HG03565 (cell line): ENCODE results near the gene PGAM5.

Experiments
- ATAC-seq: cut with Tn5 transposase; IDR thresholded peaks from one replicate; pipeline ENCODE4 v1.9.1; 2021; ENCODE audit warnings: mild to moderate bottlenecking, moderate library complexity; ENCODE audit not compliant: unreplicated experiment

Gene PGAM5

DNA sequence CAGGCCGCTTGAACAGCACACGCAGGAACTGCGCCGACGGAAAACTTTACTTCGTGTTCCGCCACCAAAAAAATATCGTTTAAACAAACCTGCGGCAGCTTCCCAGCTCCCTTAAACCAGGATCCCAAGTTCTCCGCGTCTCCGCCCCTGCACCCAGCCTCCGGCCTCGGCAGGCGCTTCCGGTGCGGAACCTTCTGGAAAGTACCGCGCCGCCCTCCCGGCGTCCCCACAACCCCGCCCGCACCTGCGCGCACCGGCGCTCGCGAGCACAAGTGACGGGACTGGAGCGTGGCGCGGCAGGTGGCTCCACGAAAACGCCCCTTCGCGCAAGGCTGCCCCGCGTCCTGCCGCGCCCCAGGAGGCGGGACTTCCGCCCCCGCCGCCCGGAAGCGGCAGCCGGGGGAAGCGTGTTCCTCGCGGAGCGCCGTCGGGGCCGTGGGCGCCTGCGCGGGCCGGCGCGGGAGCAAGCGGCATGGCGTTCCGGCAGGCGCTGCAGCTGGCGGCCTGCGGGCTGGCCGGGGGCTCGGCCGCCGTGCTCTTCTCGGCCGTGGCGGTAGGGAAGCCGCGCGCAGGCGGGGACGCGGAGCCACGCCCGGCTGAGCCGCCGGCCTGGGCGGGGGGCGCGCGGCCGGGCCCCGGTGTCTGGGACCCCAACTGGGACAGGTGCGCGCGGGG, at the start of gene PGAM5:
TSS of gene PGAM5 (plus strand) at position 438 of the 675 bp plus-strand sequence. CDS start at position 473, 35 bp downstream.
- peak; percentile 83 for ATAC-seq

DNA sequence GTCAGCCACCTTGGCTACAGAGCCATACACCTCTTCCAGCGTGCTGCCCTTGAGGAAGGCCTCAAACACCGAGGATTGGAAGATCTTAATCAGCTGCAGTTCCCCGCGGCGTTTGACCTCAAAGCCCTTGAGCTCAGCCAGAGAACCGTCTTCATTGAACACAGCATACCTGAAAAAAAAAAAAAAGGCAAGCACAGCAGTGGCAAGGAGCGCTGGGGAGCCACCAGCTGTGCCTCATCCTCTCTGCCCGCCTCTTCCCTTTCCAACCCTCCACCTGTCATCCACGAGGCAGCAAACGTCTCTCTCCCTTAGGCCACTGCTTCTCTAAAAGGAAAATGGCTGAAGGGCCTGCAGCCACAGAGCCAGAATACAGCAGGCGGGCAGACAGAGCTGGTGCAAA, 49.6 kb upstream of the PGAM5 start:
- no peak for ATAC-seq

DNA sequence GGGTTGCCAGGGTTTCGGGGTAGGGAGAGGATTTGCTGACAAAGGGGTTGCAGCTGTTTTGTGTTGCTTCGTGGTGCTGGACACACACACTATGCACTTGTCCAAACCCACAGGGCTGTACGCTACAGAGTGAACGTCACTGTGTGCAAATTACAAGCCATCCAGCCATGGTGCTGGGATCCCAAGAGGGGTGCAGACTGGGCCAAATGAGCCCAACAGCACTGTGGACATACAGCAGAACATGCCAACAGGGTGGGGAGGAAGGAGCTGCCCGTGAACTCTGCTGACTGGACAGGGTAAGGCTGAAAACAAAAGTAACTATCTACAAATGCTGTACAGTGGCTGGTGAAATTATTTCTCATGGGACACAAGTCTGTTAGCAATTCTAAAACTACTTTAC, 48.7 kb upstream of the PGAM5 start:
- no peak for ATAC-seq

DNA sequence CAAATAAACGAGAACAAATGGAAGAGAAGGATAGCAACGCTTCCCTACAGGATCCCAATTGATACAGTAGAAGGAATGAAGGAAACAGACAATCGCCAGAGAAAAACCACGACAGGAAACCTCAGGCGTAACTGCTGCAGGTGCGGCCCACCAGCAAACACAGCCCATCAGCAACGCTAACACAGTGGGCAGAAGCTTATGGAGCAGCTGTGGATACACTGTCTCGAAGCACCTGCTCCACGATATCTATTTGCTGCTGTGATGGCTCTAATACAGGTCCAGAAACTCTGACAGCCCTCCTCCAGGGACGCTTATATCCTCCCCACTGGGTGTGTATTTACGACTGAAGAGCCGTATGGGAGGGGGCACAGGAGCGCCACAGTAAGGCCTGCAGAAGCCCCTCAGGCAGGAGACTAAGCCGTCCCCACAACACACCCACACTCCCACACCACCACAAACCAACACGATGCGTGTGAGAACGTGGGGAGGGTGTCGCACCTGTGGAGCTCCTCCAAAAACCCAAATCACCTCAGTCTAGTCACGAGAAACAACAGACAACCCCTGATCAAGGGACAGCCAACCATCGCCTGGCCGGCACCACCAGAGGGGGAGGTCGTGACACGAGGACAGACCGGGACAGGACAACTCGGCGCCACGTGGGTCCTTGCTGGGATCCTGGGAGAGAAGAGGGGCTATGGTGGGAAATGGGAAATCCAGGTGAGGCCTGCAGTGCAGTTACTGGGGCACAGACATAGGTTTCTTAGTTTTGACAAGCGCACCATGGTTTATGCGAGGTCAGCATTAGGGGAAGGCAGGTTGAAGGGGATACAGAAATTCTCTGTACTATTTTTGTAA, 47.5 kb upstream of the PGAM5 start:
- no peak for ATAC-seq

DNA sequence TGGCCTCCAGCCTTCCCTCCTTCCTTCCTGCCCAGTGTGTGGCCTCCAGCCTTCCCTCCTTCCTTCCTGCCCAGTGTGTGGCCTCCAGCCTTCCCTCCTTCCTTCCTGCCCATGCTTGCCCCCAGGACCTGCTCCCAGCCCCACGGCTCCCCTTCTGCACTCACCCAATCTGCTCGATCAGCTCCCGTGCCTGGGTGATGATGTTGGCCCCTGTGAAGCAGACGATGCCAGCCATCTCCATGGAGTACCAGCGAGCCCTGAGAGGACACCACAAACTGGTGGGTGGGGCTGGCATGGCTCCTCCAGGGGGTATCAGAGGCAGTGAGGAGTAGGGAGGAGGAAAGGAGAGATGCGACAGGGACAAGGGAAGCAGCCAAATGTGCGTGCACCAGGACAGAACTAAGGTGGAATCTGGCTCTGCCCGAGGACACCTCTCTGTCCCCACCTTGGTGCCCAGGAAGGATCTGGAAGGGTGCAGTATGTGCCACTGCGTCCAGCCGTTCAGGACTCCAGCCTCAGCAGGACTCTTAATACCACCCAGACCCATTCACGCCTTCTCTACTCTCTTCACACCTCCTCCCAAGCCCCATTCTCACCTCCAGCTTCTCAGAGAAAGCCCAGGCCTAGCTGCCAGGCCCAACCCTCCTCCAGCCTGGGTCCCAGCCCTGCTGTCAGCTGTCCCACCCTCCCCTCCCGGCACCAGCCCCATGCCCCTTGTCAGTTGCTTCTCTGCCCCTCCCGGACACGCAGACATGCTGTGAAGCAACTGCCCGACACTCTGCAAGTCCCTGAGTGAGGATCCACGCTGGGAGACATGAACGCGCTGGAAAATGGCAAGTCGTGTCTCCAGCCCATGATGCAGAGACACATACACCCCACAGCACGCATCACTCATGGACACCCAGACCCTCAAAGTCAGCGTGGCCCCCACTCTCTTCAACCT, 46.2 kb upstream of the PGAM5 start:
- ATAC-seq: no peak

DNA sequence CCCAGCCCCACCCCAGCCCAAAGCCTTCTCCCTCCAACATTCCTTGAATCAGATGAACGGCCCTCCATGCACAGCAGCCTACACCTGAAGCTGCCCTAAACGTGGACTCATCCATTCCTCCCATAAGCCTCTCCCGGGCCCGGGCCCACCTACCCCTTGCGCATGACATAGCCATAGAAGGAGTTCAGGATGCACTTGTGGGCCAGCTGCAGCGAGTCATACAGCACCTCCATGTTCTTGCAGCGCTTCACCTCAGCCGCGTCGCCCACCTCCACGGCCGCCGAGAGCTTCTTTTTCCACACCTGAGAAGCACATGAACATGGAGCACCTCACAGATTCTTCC, 45.5 kb upstream of the PGAM5 start:
- ATAC-seq: no peak

DNA sequence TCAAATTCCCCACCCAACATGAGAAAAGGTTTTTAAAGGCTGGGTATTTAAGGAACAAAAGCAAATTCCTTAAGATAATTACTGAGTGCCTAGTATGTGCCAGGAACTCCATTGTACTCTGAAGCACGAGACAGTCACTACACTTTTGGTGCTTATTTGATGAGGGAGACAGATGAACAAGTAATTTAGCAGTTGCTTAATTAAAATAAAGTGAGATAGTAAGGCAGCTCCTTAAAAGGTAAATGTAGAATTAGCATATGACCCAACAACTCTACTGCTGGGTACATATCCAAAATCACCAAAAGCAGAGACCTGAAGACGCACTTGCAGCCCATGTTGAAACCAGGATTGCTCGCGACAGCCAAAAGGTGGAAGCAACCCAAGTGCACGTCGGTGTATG, 44.8 kb upstream of the PGAM5 start:
- no peak for ATAC-seq

DNA sequence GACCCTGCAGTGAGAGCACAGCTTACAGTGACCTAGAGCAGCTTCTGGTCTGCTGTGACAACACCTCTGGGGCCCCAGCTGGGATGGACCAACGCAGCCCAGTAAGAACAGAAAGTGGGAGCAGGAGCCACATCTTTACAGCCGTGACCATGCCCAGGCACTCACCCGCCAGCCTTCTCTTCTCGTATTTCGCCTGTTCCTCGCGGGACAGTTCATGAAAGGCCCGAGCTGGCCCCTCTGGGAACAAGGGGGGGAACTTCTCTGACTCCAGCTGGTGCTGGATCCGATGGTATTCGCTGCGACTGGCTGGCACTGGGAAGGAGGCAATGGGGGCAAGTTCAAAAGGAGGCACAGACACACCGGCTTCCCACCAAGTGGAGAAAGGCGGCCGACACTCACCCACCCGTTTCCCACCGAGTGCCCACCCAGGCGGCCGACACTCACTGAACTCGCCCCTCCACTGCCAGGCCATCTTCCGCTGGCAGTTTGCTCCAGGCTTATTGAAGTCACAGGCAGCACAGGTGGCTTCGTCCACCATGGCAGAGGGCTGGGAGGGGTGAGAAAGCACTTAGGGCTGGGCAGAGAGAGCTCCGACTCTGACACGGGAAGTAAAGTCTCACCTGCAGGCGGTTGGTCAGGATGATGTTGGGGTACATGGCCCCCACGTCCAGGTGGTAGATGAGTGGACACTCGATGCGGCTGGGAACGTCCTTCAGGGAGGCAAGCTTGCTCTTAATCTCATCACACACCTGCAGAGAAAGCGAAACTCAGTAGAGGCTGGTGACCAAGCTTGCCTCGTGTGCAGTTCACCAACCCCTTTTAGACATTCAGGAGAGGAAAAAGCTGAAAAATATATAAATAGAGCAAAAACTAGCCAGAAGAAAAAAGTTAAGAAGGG, 42.2 kb upstream of the PGAM5 start:
- no peak for ATAC-seq

DNA sequence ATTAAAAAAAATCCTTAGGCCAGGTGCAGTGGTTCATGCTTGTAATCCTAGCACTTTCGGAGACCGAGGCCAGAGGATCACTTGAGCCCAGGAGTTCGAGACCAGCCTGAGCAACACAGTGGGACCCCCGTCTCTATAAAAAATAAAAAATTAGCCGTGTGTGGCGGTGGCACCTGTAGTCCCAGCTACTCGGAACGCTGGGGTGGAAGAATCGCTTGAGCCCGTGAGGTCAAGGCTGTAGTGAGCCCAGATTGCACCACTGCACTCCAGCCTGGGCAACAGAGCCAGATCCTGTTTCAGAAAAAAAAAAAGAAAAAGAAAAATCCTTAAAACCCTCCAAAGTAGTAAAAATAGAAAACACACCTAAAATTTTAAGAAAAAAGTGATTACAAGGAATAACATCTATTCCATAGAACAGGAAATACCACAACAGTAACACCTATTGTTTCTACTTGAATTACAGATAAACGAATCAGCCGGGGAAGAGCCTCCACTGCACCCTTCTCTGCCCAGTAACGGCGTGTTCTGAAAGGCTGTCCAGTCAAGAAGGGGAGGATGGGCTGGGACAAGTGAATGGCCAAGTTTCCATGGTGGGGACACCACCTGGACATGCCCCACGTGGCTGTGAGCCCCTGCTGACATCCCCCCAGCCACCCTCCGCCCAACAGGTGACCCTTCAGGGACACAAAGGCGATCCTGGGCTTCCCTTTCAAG, 41.3 kb upstream of the PGAM5 start:
- ATAC-seq: no peak

DNA sequence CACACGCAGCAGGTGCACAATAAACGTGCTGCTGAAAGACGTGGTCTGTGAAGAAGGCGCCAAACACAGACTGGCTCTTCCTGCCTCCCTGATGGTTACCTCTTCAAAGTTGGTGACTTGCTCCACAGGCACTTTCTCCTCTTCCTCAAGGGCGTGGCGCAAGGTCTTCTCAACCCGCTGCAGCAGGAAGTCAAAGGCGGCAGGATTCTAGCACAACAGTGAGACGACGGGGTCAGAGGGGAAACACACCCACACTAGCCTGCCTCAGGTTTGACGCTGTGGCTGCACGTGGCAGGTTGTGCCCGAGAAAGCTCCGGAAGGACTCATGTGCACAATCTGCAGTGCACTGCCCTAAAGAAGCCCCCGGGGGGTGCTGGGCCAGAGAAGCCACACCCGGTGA, 38.5 kb upstream of the PGAM5 start:
- ATAC-seq: no peak

DNA sequence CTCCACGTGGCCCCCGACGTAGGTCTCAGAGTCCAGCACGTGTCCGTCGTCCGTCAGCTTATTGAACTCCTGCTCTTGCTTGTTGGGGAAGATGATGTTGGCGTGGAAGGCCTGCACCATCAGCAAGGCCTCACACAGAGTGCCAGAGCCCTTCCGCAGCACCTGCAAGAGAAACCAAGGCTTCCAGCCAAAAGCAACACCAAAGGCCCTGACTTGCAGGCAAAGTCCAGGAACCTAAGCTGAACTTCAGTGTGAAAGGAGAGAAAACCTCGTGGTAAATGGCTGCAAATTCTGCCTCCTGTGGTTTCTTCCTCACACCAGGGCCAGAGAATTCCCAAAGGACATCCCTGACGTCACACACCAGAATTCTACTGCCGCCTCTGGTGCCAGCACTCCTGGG, 38.0 kb upstream of the PGAM5 start:
- ATAC-seq: no peak

DNA sequence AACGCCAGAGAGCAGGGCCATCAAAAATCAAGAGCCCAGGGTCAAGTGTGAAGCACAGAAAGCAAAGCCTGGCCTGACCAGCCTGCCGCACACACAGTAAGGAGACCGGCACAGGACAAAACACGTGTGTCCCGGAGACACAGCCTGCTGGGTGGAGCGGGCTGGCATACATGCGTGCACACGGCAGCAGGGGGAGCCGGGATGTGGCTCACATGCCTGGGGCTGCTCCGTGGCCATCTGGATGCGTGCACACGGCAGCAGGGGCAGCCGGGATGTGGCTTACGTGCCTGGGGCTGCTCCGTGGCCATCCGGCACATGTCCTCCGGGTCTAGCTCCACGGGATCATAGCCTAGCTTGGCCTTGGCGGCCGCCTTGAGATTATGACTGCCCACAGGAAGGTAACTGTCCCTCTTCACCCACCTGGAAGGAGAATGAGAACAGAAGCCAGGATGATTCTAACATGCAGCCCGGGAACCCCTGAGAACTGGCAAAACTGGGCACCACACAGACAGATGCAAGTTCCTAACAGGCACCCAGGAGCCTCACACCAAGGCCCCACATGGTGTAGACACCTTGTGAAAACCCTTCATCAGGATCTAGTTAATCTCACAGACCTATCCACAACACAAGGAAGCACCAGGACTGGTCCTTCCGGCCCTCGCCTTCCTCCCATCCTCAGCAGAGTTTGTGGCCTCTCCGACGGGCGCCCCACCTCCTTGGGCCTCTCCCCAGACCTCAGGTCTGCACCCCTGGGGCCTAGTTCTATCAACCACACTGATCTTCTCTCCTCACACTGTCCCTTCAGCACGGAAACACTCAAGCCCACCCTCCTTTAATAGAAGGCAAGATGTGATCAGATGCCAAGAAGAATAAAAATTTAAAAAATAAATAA, 37.1 kb upstream of the PGAM5 start:
- ATAC-seq: no peak

DNA sequence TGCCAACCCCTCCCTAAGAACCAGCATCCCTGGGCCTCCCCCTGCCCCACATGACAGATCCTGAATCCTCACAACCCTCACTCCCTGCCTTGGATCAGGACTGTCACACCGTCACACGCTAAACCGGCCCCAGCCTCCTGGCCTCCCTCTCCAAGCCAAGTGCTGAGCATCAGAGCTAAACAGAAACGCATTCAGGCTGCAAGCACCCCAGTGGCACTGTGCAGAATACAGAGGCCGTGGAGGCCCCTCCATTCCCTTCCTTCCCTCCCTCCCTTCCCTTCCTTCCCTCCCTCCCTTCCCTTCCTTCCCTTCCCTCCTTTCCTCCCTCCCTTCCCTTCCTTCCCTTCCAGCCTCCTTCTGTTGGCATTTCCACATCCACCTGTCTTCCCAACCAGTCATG, 36.1 kb upstream of the PGAM5 start:
- ATAC-seq: no peak

DNA sequence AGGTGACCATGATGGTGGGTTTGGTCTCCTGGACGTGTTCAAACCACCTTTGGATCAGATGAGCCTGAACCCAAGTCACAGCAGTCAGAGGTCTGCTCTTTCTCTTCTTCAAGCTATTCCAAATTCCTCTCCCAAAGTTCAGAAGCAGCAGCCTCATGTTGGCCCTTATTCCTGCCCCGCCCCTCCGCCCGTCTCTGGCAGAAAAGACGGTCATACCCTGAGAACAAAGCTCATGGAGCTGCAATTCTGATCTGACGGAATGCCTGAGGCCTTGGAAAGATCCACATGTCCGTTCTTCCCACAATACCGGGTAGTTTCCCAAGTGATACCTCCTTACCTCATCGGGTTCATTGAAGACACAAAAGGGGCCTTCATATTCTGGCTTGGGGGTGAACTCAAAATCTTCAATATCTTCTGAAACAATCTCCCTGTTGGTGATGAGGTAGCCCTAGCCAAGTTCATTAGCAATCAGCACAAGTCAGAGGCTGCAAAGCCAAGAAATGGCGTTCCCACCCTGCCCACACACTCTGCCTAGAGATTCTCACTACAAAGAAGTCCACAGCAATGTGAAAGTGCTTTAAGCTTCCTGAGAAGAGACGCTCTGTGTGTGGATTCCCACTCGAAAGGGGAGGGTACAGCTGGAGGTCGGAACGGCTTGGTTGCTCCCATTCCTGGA, 34.7 kb upstream of the PGAM5 start:
- no peak for ATAC-seq

DNA sequence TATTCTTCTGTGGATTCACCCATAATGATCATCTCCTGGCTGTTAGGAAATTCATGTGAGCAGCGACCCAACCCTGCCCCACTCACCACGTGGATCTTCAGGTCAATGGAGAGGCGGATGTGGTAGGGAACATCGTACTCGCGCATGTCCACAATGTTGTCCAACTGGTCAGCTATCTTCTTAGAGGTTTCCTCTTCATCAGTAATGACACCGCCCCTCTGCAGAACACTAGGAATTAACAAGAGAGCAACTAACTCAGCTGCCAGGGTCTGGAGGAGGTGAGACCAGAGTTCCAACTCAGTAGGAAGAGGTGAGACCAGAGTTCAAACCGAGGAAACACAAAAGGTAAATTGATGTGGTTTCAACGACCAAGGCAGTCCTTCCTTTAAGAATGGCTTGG, 33.1 kb upstream of the PGAM5 start:
- no peak for ATAC-seq

DNA sequence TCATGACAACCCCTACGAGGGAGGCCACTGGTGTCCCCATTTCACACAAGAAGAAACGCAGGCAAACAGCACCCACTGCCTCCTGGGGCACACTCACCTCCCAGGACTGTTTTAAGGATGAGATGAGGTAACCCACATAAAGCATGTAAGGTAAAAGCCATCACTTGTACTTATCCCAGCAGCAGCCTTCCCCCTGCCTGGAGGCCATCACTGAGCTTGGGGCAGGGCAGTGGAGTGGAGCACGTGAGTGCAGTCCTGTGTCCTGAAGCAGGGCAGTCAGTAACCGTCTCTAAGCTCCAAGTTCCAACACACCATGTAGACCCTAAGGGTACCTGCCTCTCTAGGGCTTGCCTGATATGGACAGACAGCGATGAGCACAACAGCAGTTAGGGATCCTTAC, 25.2 kb upstream of the PGAM5 start:
- no peak for ATAC-seq

DNA sequence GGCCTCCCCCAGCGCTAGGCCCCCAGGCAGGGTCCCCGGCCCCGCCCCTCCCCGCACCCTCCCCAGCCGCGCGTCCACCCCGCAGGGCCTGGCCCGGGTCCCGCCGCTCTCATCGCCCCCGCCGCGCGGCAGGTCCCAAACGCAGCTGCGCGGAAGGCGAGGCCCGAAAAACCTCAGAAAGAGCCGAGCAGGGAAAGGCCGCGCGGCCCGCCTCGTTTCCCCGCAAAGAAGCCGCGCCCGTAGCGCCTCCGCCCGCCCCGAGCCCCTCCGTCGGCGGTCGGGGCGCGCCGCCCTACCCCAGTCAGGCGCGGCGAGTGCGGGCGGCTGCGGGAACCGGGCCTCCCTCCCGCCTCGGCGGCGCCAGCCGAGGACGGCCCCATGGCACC, 23.8 kb upstream of the PGAM5 start:
- peak; percentile 6 for ATAC-seq
